Colon (tissue), 2 donors: ENCODE measurements around the gene CCNI.
"Not testable (repeated sequence)": the region's sequence is repeated elsewhere in the genome, so short reads cannot be mapped to it uniquely, and the experiment has no call there.

Experiments used
- FAIRE-seq: peaks from 2 replicates; lab custom pipeline; 2012; peaks lifted over from hg19 to GRCh38; lab: Jason Lieb, UNC
- donor health status: control.
- donor health status: control.

Gene CCNI

GRCh38 chr4:77040854-77041725 is 34.7 kb downstream of the CCNI start:
- no peak for FAIRE-seq

- no peak for FAIRE-seq
Observed at GRCh38 chr4:77040270-77040669, 35.5 kb downstream of the CCNI start.

- FAIRE-seq, result no peak
Observed at GRCh38 chr4:77039796-77040195, 36.0 kb downstream of the CCNI start.

- no peak for FAIRE-seq
Observed at GRCh38 chr4:77037736-77038135, 38.1 kb downstream of the CCNI start.

GRCh38 chr4:77037168-77037567 is 38.6 kb downstream of the CCNI start:
- not testable (repeated sequence) for FAIRE-seq

GRCh38 chr4:77036206-77036605 is 39.6 kb downstream of the CCNI start:
- no peak for FAIRE-seq

- FAIRE-seq, result no peak
Observed at GRCh38 chr4:77035153-77035552, 40.6 kb downstream of the CCNI start.

- no peak for FAIRE-seq
Observed at GRCh38 chr4:77031544-77031943, 44.2 kb downstream of the CCNI start.

- peak; percentile 60 for FAIRE-seq
Observed at GRCh38 chr4:77029757-77030156, 46.0 kb downstream of the CCNI start.

GRCh38 chr4:77028246-77028645 is 47.5 kb downstream of the CCNI start:
- FAIRE-seq, result no peak

GRCh38 chr4:77026322-77026704 is 49.5 kb downstream of the CCNI start:
- no peak for FAIRE-seq

GRCh38 chr4:77025643-77026321 is 50.0 kb downstream of the CCNI start:
- FAIRE-seq, result no peak

GRCh38 chr4:77023920-77024319 is 51.9 kb downstream of the CCNI start:
- FAIRE-seq, result no peak

- FAIRE-seq, result no peak
Observed at GRCh38 chr4:77022560-77023179, 53.1 kb downstream of the CCNI start.

- FAIRE-seq, result no peak
Observed at GRCh38 chr4:77021614-77022089, 54.1 kb downstream of the CCNI start.

GRCh38 chr4:77020017-77020416 is 55.8 kb downstream of the CCNI start:
- no peak for FAIRE-seq

- FAIRE-seq, result no peak
Observed at GRCh38 chr4:77015390-77015789, 60.4 kb downstream of the CCNI start.

- no peak for FAIRE-seq
Observed at GRCh38 chr4:77014256-77014655, 61.5 kb downstream of the CCNI start.

- FAIRE-seq, result no peak
Observed at GRCh38 chr4:77012726-77013125, 63.1 kb downstream of the CCNI start.

GRCh38 chr4:77010841-77011354 is 64.9 kb downstream of the CCNI start:
- FAIRE-seq, result no peak

- FAIRE-seq, result no peak
Observed at GRCh38 chr4:77009511-77010115, 66.2 kb downstream of the CCNI start.
